Measurements from ENCODE around the gene AADACL3. TPM values are rescaled to one million over a fixed set of nuclear protein-coding genes. Genes with fewer than 3 reads are reported as not detected.

The AADACL3 gene
- total and polyA plus RNA-seq, 12 donors, result not detected

DNA sequence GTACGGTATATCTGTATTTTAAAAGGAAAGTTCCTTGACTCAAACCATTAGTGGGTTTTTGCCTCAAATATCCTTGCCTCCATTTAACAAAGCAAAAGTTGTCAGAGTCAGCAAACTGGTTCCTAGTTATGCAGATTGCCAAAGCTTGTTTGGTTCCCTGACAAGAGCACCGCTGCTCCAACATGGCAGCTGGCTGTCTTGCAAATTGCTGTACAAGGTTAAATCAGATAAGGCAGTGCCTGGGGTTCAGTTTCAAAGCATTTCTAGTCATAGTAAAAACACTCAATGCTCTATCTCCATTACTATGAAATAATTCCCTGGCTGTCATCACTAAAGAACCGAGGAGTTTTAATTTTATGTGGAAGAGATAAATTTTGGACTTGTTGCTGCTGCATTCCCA lies 18.7 kb downstream of the AADACL3 start:
- WGBS, 4 donors, result 56 to 76% (median 60%) methylated on average over 3 of the region's 3 CpGs

DNA sequence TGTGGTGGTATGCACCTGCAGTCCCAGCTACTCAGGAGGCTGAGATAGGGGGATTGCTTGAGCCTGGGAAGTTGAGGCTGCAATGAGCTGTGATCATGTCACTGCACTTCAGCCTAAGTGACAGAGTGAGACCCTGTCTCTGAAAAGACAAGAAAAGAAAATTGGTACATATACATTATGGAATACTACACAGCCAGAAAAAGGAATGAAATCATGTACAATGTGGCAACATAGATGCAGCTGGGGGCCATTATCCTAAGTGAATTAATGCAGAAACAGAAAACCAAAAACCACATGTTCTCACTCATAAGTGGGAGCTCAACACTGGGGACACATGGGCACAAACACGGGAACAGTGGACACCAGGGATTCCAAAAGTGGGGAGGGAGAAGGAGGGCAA lies 23.0 kb downstream of the AADACL3 start:
- no peaks in the 10 kb centered on the region for H3K36me3 ChIP-seq (replicated peaks in 1 of 2)
- intact Hi-C loops (cut with DNase I), result no loop called here
- no peak overlapping the region for H3K27ac ChIP-seq
- H3K4me3 ChIP-seq, result no peak overlapping the region
- H3K9me3 ChIP-seq (replicated peaks in 1 of 3), result no peaks in the 10 kb centered on the region
- no peak for TF ChIP-seq POLR2A (IDR thresholded peaks at IDR 0.05)
- TF ChIP-seq, protein P1, sequence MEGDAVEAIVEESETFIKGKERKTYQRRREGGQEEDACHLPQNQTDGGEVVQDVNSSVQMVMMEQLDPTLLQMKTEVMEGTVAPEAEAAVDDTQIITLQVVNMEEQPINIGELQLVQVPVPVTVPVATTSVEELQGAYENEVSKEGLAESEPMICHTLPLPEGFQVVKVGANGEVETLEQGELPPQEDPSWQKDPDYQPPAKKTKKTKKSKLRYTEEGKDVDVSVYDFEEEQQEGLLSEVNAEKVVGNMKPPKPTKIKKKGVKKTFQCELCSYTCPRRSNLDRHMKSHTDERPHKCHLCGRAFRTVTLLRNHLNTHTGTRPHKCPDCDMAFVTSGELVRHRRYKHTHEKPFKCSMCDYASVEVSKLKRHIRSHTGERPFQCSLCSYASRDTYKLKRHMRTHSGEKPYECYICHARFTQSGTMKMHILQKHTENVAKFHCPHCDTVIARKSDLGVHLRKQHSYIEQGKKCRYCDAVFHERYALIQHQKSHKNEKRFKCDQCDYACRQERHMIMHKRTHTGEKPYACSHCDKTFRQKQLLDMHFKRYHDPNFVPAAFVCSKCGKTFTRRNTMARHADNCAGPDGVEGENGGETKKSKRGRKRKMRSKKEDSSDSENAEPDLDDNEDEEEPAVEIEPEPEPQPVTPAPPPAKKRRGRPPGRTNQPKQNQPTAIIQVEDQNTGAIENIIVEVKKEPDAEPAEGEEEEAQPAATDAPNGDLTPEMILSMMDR (IDR thresholded peaks at IDR 0.05), result no peak
- DNase-seq, result no peak
- peaks cover 3% of the 10 kb centered on the region for H3K27me3 ChIP-seq
- 86 to 94% (median 90%) methylated on average over 1 of the region's 1 CpG for WGBS, 4 donors
- no peaks in the 10 kb centered on the region for H3K4me1 ChIP-seq (replicated peaks in 1 of 2)

More for the DNA sequence above, 18.7 kb downstream of the AADACL3 start:
- DNase-seq, result no peak
- Histone ChIP-seq H3K9me3 (replicated peaks in 1 of 3) (peaks cover 0 to 3% (median 0%) of the 10 kb centered on the region in 3 donors), H3K4me3 (no peak overlapping the region), H3K27ac (no peak overlapping the region), H3K27me3 (no peaks in the 10 kb centered on the region), H3K4me1 (replicated peaks in 1 of 2) (no peaks in the 10 kb centered on the region), H3K36me3 (replicated peaks in 1 of 2) (no peaks in the 10 kb centered on the region)
- intact Hi-C loops (cut with DNase I), result no loop called here
- TF ChIP-seq, protein P1 (IDR thresholded peaks at IDR 0.05), result no peak
- no peak for TF ChIP-seq POLR2A (IDR thresholded peaks at IDR 0.05)

GRCh38 chr1:12739613-12740012 lies 23.7 kb downstream of the AADACL3 start:
- no peak overlapping the region for H3K4me3 ChIP-seq
- H3K27me3 ChIP-seq, result peaks cover 10% of the 10 kb centered on the region
- no peaks in the 10 kb centered on the region for H3K36me3 ChIP-seq (replicated peaks in 1 of 2)
- 68 to 79% (median 74%) methylated on average over 5 of the region's 5 CpGs for WGBS, 4 donors
- intact Hi-C loops (cut with DNase I), result no loop called here
- H3K4me1 ChIP-seq (replicated peaks in 1 of 2), result no peaks in the 10 kb centered on the region
- no peak for DNase-seq
- H3K27ac ChIP-seq, result no peak overlapping the region
- TF ChIP-seq POLR2A (IDR thresholded peaks at IDR 0.05), result no peak
- TF ChIP-seq, protein P1 (IDR thresholded peaks at IDR 0.05), result no peak
- H3K9me3 ChIP-seq (replicated peaks in 1 of 3), result no peaks in the 10 kb centered on the region

GRCh38 chr1:12741946-12742345 lies 26.0 kb downstream of the AADACL3 start:
- Histone ChIP-seq H3K27me3 (peaks cover 11% of the 10 kb centered on the region), H3K4me1 (replicated peaks in 1 of 2) (no peaks in the 10 kb centered on the region), H3K4me3 (no peak overlapping the region), H3K9me3 (replicated peaks in 1 of 3) (no peaks in the 10 kb centered on the region), H3K36me3 (replicated peaks in 1 of 2) (no peaks in the 10 kb centered on the region), H3K27ac (no peak overlapping the region)
- TF ChIP-seq POLR2A (IDR thresholded peaks at IDR 0.05), result no peak
- TF ChIP-seq, protein P1 (IDR thresholded peaks at IDR 0.05), result no peak
- intact Hi-C loops (cut with DNase I), result no loop called here
- DNase-seq, result no peak
- WGBS, 4 donors, result 47 to 78% (median 60%) methylated on average over 3 of the region's 3 CpGs
